Measurements from ENCODE around the gene C10orf120.

The C10orf120 gene

GRCh38 chr10:122706467-122706866, 6.8 kb upstream of the C10orf120 start:
- WGBS (ENCODE audit: insufficient coverage), result 83% methylated on average over 1 of the region's 2 CpGs
- Histone ChIP-seq H3K27me3 (replicated peaks in 2 of 5; ENCODE audit: control insufficient read depth in 4 of 5, insufficient read depth in 5 of 5, low read length in 4 of 5) (peaks cover 0 to 57% (median 25%) of the 10 kb centered on the region in 5 experiments), H3K4me3 (ENCODE audit: control insufficient read depth in 1 of 7, extremely low read depth in 1 of 7, insufficient read depth in 4 of 7, low read depth in 2 of 7, low read length in 6 of 7) (no peak overlapping the region), H3K36me3 (ENCODE audit: control insufficient read depth in 4 of 4, insufficient read depth in 4 of 4, low read length in 3 of 4) (no peaks in the 10 kb centered on the region), H3K4me1 (ENCODE audit: control extremely low read depth in 1 of 4, control insufficient read depth in 4 of 4, insufficient read depth in 4 of 4, low read length in 3 of 4) (no peaks in the 10 kb centered on the region), H3K27ac (ENCODE audit: insufficient read depth in 1 of 2, low read depth in 1 of 2, low read length in 2 of 2, poor library complexity in 1 of 2, severe bottlenecking in 2 of 2) (no peak overlapping the region), H3K9me3 (ENCODE audit: control extremely low read depth in 1 of 5, control insufficient read depth in 4 of 5, insufficient read depth in 2 of 5, low read depth in 1 of 5, low read length in 4 of 5) (no peaks in the 10 kb centered on the region)
- DNase-seq, result no peak
- ChIA-PET POLR2A (no interaction called here), CTCF (interaction anchor here (1.1 to 1.4 kb wide), 2 partner anchors 11 to 58 kb away, joined by 3 read pairs; no protein-coding TSS in a partner anchor)

- no peaks in the 10 kb centered on the region for H3K36me3 ChIP-seq (ENCODE audit: control insufficient read depth in 4 of 4, insufficient read depth in 4 of 4, low read length in 3 of 4)
- CTCF ChIA-PET, result interaction anchor here (1.0 to 1.6 kb wide), 2 partner anchors 24 to 53 kb away, joined by 3 read pairs; no protein-coding TSS in a partner anchor
- WGBS (ENCODE audit: insufficient coverage), result 35% methylated on average over 6 of the region's 9 CpGs
These were observed 4.1 kb upstream of the C10orf120 start for GRCh38 chr10:122703483-122704448.

GRCh38 chr10:122702275-122702674, 2.6 kb upstream of the C10orf120 start:
- ChIA-PET CTCF (interaction anchor here (1.1 kb wide), 1 partner anchor 12 kb away, joined by 3 read pairs; no protein-coding TSS in a partner anchor), POLR2A (no interaction called here)
- Histone ChIP-seq H3K27me3 (replicated peaks in 2 of 5; ENCODE audit: control insufficient read depth in 4 of 5, insufficient read depth in 5 of 5, low read length in 4 of 5) (peaks cover 0 to 24% (median 11%) of the 10 kb centered on the region in 5 experiments), H3K4me1 (ENCODE audit: control extremely low read depth in 1 of 4, control insufficient read depth in 4 of 4, insufficient read depth in 4 of 4, low read length in 3 of 4) (no peaks in the 10 kb centered on the region), H3K9me3 (ENCODE audit: control extremely low read depth in 1 of 5, control insufficient read depth in 4 of 5, insufficient read depth in 2 of 5, low read depth in 1 of 5, low read length in 4 of 5) (no peaks in the 10 kb centered on the region), H3K4me3 (ENCODE audit: control insufficient read depth in 1 of 7, extremely low read depth in 1 of 7, insufficient read depth in 4 of 7, low read depth in 2 of 7, low read length in 6 of 7) (no peak overlapping the region), H3K36me3 (ENCODE audit: control insufficient read depth in 4 of 4, insufficient read depth in 4 of 4, low read length in 3 of 4) (no peaks in the 10 kb centered on the region), H3K27ac (ENCODE audit: insufficient read depth in 1 of 2, low read depth in 1 of 2, low read length in 2 of 2, poor library complexity in 1 of 2, severe bottlenecking in 2 of 2) (no peak overlapping the region)
- 78% methylated on average over 1 of the region's 2 CpGs for WGBS (ENCODE audit: insufficient coverage)
- DNase-seq, result no peak

More at GRCh38 chr10:122703483-122704448, 4.1 kb upstream of the C10orf120 start:
- DNase-seq, result peak; percentile 33 to 59 (median 36)
- Histone ChIP-seq H3K4me1 (ENCODE audit: control extremely low read depth in 1 of 4, control insufficient read depth in 4 of 4, insufficient read depth in 4 of 4, low read length in 3 of 4) (no peaks in the 10 kb centered on the region), H3K27me3 (replicated peaks in 2 of 5; ENCODE audit: control insufficient read depth in 4 of 5, insufficient read depth in 5 of 5, low read length in 4 of 5) (peaks cover 0 to 36% (median 11%) of the 10 kb centered on the region in 5 experiments), H3K9me3 (ENCODE audit: control extremely low read depth in 1 of 5, control insufficient read depth in 4 of 5, insufficient read depth in 2 of 5, low read depth in 1 of 5, low read length in 4 of 5) (no peaks in the 10 kb centered on the region), H3K27ac (ENCODE audit: insufficient read depth in 1 of 2, low read depth in 1 of 2, low read length in 2 of 2, poor library complexity in 1 of 2, severe bottlenecking in 2 of 2) (no peak overlapping the region), H3K4me3 (ENCODE audit: control insufficient read depth in 1 of 7, extremely low read depth in 1 of 7, insufficient read depth in 4 of 7, low read depth in 2 of 7, low read length in 6 of 7) (no peak overlapping the region)
- POLR2A ChIA-PET, result no interaction called here

DNA sequence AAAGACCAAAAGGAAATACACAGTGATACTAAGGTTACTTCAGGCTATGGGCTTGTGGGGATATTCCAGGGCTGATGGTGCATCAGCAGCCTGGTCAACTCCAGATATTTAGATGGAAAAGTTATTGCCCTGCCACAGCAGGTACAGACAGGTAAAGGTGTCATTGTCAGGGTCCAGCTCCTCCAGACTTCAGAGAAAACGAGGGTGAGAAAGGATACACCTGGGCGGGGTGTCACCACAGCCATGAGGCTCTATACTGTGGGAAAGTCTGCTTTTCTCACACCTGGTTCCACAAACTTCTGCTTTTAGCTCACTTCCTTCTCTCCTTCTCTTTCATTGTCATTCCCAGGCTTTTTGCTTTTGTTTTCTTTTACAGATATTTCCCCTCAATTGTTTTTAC, 2.0 kb upstream of the C10orf120 start:
- H3K4me1 ChIP-seq (ENCODE audit: control extremely low read depth in 1 of 4, control insufficient read depth in 4 of 4, insufficient read depth in 4 of 4, low read length in 3 of 4), result no peaks in the 10 kb centered on the region
- CTCF ChIA-PET, result interaction anchor here (1.1 kb wide), 1 partner anchor 12 kb away, joined by 3 read pairs; no protein-coding TSS in a partner anchor
- WGBS (ENCODE audit: insufficient coverage), result 50% methylated on average over 2 of the region's 2 CpGs
- no peak for DNase-seq
- H3K9me3 ChIP-seq (ENCODE audit: control extremely low read depth in 1 of 5, control insufficient read depth in 4 of 5, insufficient read depth in 2 of 5, low read depth in 1 of 5, low read length in 4 of 5), result no peaks in the 10 kb centered on the region
- POLR2A ChIA-PET, result no interaction called here
- no peak overlapping the region for H3K27ac ChIP-seq (ENCODE audit: insufficient read depth in 1 of 2, low read depth in 1 of 2, low read length in 2 of 2, poor library complexity in 1 of 2, severe bottlenecking in 2 of 2)
- no peak overlapping the region for H3K4me3 ChIP-seq (ENCODE audit: control insufficient read depth in 1 of 7, extremely low read depth in 1 of 7, insufficient read depth in 4 of 7, low read depth in 2 of 7, low read length in 6 of 7)
- H3K27me3 ChIP-seq (replicated peaks in 2 of 5; ENCODE audit: control insufficient read depth in 4 of 5, insufficient read depth in 5 of 5, low read length in 4 of 5), result peaks cover 0 to 18% (median 7%) of the 10 kb centered on the region in 5 experiments
- H3K36me3 ChIP-seq (ENCODE audit: control insufficient read depth in 4 of 4, insufficient read depth in 4 of 4, low read length in 3 of 4), result no peaks in the 10 kb centered on the region

DNA sequence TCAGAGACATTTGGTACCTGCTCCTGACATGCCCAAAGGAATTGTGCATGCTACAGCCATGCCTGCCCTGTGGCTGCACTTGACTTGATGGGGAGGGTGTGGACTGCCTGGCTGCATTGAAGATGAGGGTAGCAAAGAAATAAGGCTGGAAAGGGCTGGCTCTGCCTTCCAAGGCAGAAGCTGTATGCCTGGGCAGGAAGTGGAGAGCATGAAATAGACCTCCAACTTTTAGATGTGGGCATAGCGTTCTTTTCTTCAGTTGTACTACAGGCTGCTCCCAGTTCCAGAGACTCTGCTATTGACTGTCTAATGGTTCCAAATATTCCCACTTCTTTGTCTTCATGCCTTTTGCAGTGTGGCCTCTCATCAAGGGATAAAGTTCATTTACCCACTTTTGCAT, 3.0 kb downstream of the C10orf120 start:
- 100% methylated on average over 1 of the region's 1 CpG for WGBS (ENCODE audit: insufficient coverage)
- no peak overlapping the region for H3K4me3 ChIP-seq (ENCODE audit: control insufficient read depth in 1 of 7, extremely low read depth in 1 of 7, insufficient read depth in 4 of 7, low read depth in 2 of 7, low read length in 6 of 7)
- no peaks in the 10 kb centered on the region for H3K36me3 ChIP-seq (ENCODE audit: control insufficient read depth in 4 of 4, insufficient read depth in 4 of 4, low read length in 3 of 4)
- no peaks in the 10 kb centered on the region for H3K4me1 ChIP-seq (ENCODE audit: control extremely low read depth in 1 of 4, control insufficient read depth in 4 of 4, insufficient read depth in 4 of 4, low read length in 3 of 4)
- ChIA-PET POLR2A (no interaction called here), CTCF (no interaction called here)
- peaks cover 0 to 13% (median 1%) of the 10 kb centered on the region in 5 experiments for H3K27me3 ChIP-seq (replicated peaks in 2 of 5; ENCODE audit: control insufficient read depth in 4 of 5, insufficient read depth in 5 of 5, low read length in 4 of 5)
- H3K27ac ChIP-seq (ENCODE audit: insufficient read depth in 1 of 2, low read depth in 1 of 2, low read length in 2 of 2, poor library complexity in 1 of 2, severe bottlenecking in 2 of 2), result no peak overlapping the region
- DNase-seq, result no peak
- no peaks in the 10 kb centered on the region for H3K9me3 ChIP-seq (ENCODE audit: control extremely low read depth in 1 of 5, control insufficient read depth in 4 of 5, insufficient read depth in 2 of 5, low read depth in 1 of 5, low read length in 4 of 5)

GRCh38 chr10:122692744-122693143, 6.9 kb downstream of the C10orf120 start:
- H3K27me3 ChIP-seq (replicated peaks in 2 of 5; ENCODE audit: control insufficient read depth in 4 of 5, insufficient read depth in 5 of 5, low read length in 4 of 5), result peaks cover 0 to 13% (median 0%) of the 10 kb centered on the region in 5 experiments
- no peaks in the 10 kb centered on the region for H3K36me3 ChIP-seq (ENCODE audit: control insufficient read depth in 4 of 4, insufficient read depth in 4 of 4, low read length in 3 of 4)
- H3K9me3 ChIP-seq (ENCODE audit: control extremely low read depth in 1 of 5, control insufficient read depth in 4 of 5, insufficient read depth in 2 of 5, low read depth in 1 of 5, low read length in 4 of 5), result no peaks in the 10 kb centered on the region
- H3K4me1 ChIP-seq (ENCODE audit: control extremely low read depth in 1 of 4, control insufficient read depth in 4 of 4, insufficient read depth in 4 of 4, low read length in 3 of 4), result no peaks in the 10 kb centered on the region
- H3K4me3 ChIP-seq (ENCODE audit: control insufficient read depth in 1 of 7, extremely low read depth in 1 of 7, insufficient read depth in 4 of 7, low read depth in 2 of 7, low read length in 6 of 7), result no peak overlapping the region
- ChIA-PET CTCF (interaction anchor here (1.0 kb wide), 1 partner anchor 20 kb away, joined by 3 read pairs; a partner anchor contains a TSS), POLR2A (no interaction called here)
- H3K27ac ChIP-seq (ENCODE audit: insufficient read depth in 1 of 2, low read depth in 1 of 2, low read length in 2 of 2, poor library complexity in 1 of 2, severe bottlenecking in 2 of 2), result no peak overlapping the region
- DNase-seq, result no peak
- 94% methylated on average over 2 of the region's 5 CpGs for WGBS (ENCODE audit: insufficient coverage)
